ENCODE data around the gene CFAP77.
A peak's percentile ranks its signal among the peaks of the same experiment; 100 is the strongest.

Gene CFAP77

DNA sequence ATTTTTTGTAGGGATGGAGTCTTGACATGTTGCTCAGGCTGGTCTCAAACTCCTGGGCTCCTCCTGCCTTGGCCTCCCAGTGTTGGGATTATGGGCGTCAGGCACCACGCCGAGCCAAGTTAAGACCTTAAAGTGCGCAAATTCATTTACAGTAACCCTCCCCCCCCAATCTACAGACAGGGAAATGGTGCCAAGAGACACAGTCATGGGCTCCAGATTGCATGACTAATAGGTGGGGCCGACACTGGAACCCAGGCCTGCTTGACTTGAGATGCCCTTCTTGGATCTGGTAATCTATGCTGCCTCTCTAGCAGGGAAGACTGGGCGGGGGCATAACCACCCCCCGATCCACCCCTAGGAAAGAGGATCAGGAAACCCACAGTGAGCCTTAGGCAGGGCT, 22.9 kb upstream of the CFAP77 start:
- in situ Hi-C loops (cut with MboI; ENCODE audit: low pct_unique_long_range_greater_than_20kb, low sequenced_read_pairs, unreplicated experiment), result no loop called here

DNA sequence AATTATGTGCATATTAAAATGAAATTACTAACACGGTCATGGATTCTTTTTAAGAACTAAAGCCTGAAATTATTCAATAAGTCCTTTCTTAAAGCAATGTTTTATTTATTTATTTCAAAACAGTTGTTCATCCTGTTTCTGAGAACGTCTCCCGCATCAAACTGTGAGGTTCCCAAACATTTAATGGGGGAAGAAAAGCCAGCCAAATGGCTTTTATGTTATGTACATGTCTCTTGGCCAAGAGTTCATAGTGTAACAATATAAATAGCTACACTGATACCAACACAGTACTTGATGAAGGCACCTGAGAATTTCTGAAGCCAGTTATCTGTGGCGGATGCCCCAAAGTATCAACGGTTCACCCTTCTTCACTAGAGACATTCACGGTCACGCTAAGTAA, 19.0 kb upstream of the CFAP77 start:
- TF ChIP-seq, protein P1, sequence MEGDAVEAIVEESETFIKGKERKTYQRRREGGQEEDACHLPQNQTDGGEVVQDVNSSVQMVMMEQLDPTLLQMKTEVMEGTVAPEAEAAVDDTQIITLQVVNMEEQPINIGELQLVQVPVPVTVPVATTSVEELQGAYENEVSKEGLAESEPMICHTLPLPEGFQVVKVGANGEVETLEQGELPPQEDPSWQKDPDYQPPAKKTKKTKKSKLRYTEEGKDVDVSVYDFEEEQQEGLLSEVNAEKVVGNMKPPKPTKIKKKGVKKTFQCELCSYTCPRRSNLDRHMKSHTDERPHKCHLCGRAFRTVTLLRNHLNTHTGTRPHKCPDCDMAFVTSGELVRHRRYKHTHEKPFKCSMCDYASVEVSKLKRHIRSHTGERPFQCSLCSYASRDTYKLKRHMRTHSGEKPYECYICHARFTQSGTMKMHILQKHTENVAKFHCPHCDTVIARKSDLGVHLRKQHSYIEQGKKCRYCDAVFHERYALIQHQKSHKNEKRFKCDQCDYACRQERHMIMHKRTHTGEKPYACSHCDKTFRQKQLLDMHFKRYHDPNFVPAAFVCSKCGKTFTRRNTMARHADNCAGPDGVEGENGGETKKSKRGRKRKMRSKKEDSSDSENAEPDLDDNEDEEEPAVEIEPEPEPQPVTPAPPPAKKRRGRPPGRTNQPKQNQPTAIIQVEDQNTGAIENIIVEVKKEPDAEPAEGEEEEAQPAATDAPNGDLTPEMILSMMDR (IDR thresholded peaks at IDR 0.05; ENCODE audit: extremely low read depth, insufficient read depth, missing control alignments), result no peak
- no peak for DNase-seq (ENCODE audit: low spot score)
- in situ Hi-C loops (cut with MboI; ENCODE audit: low pct_unique_long_range_greater_than_20kb, low sequenced_read_pairs, unreplicated experiment), result no loop called here

More for the DNA sequence above, 22.9 kb upstream of the CFAP77 start:
- TF ChIP-seq, protein P1 (IDR thresholded peaks at IDR 0.05; ENCODE audit: extremely low read depth, insufficient read depth, missing control alignments), result no peak
- no peak for DNase-seq (ENCODE audit: low spot score)

DNA sequence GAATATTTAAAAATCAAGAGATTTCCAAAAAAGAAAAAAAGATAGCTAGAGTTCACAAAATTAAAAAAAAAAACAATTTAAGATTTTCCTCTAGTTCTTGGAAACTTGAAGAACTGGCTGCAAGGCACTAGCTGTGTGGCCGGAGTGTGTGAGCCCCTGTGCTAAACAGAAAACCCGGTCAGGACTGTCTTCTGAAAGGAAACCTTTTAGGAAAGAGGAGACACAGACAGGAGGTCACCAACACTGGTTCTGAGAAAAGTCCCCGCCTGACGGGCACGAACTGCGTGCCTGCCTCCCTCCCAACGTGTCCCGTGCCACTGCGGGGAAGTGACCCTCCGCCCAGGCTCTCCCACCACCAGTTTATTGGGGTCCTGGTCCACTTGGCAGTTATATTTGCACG, 18.6 kb upstream of the CFAP77 start:
- no peak for DNase-seq (ENCODE audit: low spot score)
- in situ Hi-C loops (cut with MboI; ENCODE audit: low pct_unique_long_range_greater_than_20kb, low sequenced_read_pairs, unreplicated experiment), result no loop called here
- TF ChIP-seq, protein P1 (IDR thresholded peaks at IDR 0.05; ENCODE audit: extremely low read depth, insufficient read depth, missing control alignments), result no peak

DNA sequence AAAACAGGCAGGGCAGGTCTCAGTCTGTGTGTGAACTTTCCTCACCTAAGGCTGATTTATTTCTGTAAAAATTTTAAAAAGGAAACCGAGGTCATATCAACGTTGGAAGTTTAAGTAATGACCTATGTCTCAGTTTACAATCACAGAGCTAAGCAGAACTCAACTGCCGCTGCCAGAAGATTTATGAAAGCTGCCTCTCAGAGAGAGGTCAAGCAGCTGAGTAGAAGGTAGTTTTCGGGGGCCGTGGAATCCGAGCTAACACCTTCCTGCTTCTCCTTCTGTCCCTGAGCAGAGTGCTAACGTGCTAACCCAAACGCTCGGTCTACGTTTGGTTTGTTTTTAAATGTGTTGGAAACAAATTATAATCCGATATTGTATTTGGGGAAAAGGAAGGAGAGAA, 14.5 kb upstream of the CFAP77 start:
- no peak for DNase-seq (ENCODE audit: low spot score)
- in situ Hi-C loops (cut with MboI; ENCODE audit: low pct_unique_long_range_greater_than_20kb, low sequenced_read_pairs, unreplicated experiment), result no loop called here
- TF ChIP-seq, protein P1 (IDR thresholded peaks at IDR 0.05; ENCODE audit: extremely low read depth, insufficient read depth, missing control alignments), result no peak

DNA sequence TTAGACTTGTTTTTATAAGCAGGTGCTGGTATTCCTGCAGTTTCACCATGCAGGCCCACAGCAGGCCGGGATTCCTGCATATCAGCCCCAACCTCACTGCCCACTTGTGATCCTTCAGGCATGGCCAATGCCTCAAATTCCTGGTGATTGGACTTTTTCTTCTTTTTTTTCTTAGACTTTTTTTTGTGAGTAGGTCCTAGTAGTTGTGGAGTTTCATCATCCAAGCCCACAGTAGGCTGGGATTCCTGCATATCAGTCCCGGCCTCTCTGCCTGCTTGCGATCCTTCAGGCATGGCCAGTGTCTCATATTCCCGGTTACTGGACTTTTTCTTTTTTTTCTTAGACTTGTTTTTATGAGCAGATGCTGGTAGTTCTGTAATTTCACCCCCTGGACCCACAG, 8.2 kb upstream of the CFAP77 start:
- TF ChIP-seq, protein P1 (IDR thresholded peaks at IDR 0.05; ENCODE audit: extremely low read depth, insufficient read depth, missing control alignments), result no peak
- DNase-seq (ENCODE audit: low spot score), result no peak
- in situ Hi-C loops (cut with MboI; ENCODE audit: low pct_unique_long_range_greater_than_20kb, low sequenced_read_pairs, unreplicated experiment), result no loop called here

DNA sequence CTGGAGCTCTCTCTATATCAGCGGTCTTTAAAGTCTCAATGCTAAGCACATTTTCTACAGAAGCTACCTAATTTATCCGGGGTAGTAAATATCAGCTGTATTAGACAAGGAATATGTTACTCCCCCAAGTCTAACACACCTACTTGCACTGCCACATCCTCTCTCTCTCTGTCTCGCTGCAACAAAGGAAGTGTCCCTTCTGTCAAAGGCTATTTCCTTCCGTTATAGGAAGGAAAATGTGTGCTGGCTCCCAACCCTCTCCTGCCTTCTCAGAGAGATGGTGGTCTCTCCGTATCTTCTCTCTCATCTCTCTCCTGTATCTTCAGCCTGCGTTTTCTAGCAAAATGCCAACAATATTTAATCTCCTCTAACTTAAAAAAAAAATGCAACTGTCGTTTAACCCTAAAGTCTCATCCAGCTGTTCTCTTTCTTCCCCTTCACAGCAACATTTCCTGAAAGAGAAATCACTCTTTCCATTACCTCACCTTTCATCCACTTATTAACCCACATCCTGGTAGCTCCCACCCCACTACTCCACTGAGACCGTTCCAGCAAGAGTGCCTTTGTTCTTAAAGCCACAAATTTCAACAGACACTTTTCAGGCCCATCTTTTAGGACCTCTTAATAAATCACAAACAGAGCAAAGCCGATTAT, 5.7 kb upstream of the CFAP77 start:
- TF ChIP-seq, protein P1 (IDR thresholded peaks at IDR 0.05; ENCODE audit: extremely low read depth, insufficient read depth, missing control alignments), result no peak
- in situ Hi-C loops (cut with MboI; ENCODE audit: low pct_unique_long_range_greater_than_20kb, low sequenced_read_pairs, unreplicated experiment), result no loop called here
- peak; percentile 53 for DNase-seq (ENCODE audit: low spot score)
